Ureter (tissue), 1 donor: ENCODE results near the gene ZDHHC16. TPM values are rescaled to one million over a fixed set of nuclear protein-coding genes. Genes with fewer than 3 reads are reported as not detected.
A peak's percentile ranks its signal among the peaks of the same experiment; 100 is the strongest.
"Not testable (repeated sequence)": the region's sequence is repeated elsewhere in the genome, so short reads cannot be mapped to it uniquely, and the experiment has no call there.

Experiments used
- DNase-seq: peaks from one replicate; pipeline ENCODE4 v3.0.0-alpha.2; 2020; ENCODE audit warnings: low spot score
- total RNA-seq: library from RNA; stranded (reverse); gene quantifications from one replicate; pipeline ENCODE4 v1.2.4, GENCODE V29; 2023
- donor health status: DM: yes; HTN: yes; CAD: no.

Gene ZDHHC16
- total RNA-seq, 1 donor from 2014 or later: 34.0 TPM

DNA sequence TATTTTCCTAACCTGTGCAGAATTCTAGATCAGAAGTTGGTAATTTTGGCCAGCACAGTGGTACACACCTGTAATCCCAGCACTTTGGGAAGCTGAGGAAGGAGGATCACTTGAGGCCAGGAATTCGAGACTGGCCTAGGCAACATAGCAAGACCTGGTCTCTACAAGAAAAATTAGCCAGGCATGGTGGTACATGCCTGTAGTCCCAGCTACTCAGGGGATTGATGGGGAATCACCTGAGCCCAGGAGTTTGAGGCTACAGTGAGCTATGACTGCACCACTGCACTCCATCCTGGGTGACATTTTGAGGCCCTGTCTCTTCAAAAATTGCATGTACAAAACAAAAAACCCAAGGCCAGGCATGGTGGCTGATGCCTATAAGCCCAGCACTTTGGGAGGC lies 11.4 kb upstream of the ZDHHC16 start:
- DNase-seq: no peak

GRCh38 chr10:97435211-97435610 lies 10.8 kb upstream of the ZDHHC16 start:
- DNase-seq: no peak

- DNase-seq: no peak
Measured at GRCh38 chr10:97442277-97442676, 3.7 kb upstream of the ZDHHC16 start.

GRCh38 chr10:97444212-97444611 lies 1.8 kb upstream of the ZDHHC16 start:
- no peak for DNase-seq

GRCh38 chr10:97445357-97445721 lies 636 bp upstream of the ZDHHC16 start:
- DNase-seq: no peak

DNA sequence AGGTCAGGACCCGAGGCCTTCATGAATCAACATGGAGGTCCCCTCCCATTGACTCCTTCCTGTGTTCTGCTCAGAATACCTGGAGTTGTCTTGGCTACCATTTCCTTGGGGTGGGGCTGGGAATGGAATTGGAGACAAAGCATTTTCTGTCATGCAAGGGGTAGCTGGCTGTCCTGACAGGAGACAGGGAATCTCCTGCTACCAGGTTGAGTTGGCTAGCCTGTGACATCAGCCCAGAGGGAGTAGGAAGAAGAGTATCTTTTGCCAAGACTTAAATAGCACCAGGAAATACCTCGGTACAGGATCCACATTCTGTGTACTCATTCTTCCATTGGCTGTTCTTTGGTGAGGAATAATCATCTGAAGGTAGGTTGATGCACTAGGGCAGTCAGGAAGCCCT lies 4.9 kb downstream of the ZDHHC16 start:
- DNase-seq: no peak

- DNase-seq: no peak
Measured at GRCh38 chr10:97451605-97452004, 5.6 kb downstream of the ZDHHC16 start.

DNA sequence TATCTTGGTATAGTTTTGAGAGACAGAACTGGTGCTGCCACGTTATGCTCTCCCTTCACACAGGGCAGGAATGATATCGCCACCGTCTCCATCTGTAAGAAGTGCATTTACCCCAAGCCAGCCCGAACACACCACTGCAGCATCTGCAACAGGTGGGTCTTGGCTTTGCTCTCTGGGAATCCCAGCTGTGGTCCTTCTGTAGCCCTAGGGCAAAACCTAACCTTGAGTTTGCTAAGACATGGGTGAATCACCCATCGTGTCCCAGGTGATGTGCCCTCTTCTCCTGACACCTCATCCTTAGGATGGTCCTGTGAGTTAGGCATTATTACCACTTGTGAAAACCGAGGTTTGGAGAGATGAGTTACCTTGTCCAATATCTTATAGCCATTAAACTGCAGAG lies 6.4 kb downstream of the ZDHHC16 start:
- DNase-seq: no peak

DNA sequence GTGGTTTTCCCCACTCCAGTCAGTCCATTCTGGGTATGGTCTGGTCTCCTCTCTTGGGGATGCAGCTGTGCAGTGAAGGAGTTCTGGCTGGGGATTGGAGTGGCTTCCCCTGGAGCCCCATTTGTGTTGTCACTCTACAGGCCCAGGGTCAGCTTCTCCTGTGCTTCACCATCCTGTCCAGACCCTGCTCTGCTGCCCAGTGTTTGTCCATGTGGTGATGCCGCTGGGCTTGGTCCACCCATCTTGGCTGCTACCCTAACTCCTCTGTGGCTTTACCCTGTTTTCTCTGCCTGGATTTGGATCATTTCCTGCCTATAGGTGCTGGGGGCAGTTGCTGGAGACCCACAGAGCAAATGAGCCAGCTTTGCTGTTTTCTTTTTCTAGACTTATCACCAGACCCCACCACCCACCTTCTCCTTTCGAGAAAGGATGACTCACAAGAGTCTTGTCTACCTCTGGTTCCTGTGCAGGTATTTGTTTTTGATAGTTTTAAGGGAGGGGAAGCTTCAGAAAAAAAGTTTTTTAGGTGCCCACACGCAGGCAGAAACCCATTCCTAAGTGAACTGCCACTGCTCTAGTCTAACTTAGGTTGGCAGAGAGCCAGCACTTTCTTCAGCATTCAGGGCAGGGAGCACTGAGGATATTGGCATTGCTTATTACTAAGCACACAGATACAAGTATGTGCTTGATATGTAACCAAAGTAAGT lies 8.5 kb downstream of the ZDHHC16 start:
- DNase-seq: peak; percentile 77

DNA sequence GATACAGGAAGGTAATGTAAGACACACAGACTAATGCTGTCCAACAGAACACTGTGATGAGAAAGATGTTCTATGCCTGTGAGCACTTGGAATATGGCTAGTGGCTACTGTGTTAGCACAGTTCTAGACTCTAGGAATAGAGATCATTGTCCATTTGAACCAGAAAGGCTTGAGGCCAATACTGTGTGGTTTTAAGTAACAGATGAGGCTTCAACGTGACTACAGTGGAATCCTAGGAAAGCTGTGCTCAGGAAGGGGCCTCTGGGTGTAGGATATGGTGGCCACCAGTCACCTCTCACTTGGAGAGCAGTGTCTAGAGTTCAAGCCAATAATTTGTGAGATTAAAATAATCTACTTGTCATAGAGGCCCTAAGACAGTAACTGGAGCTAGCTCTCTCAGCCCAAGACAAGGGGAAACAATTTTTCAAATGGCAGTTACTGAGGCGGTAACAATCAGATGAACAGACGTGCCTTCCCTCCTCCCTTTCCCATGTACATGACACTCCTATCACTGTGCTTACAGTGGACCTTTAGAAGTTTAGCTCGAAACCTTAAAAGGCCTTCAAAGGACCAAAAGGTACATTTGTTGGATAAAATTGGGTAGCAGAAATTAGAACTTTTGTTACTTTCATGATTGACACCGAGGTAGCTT lies 10.2 kb downstream of the ZDHHC16 start:
- no peak for DNase-seq

- DNase-seq: no peak
Measured at GRCh38 chr10:97456686-97457065, 10.7 kb downstream of the ZDHHC16 start.

DNA sequence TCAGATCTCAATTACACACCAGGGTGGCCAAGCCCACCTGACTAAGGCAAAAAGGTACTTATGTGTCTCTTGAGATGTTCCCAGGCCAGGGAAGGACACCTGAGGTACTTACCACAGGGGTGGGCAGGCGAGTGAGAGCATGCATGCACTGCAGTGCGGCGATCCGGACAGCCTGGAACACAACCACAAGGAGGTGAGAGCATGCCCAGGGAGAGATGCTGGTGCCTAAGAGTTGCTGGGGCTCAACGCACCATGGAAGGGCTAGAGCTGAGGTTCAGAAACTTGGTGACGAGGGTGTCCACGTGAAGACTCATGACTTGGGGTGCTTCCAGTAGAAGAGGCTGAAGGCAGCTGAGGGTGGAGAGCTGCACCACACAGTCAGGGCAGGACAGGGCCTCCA lies 13.1 kb downstream of the ZDHHC16 start:
- no peak for DNase-seq

- DNase-seq: no peak
Measured at GRCh38 chr10:97459933-97460332, 14.0 kb downstream of the ZDHHC16 start.

GRCh38 chr10:97462309-97462708 lies 16.3 kb downstream of the ZDHHC16 start:
- no peak for DNase-seq

- no peak for DNase-seq
Measured at GRCh38 chr10:97463363-97464132, 17.6 kb downstream of the ZDHHC16 start.

- DNase-seq: no peak
Measured at GRCh38 chr10:97464226-97464625, 18.3 kb downstream of the ZDHHC16 start.

- DNase-seq: no peak
Measured at GRCh38 chr10:97465982-97466381, 20.0 kb downstream of the ZDHHC16 start.

- no peak for DNase-seq
Measured at GRCh38 chr10:97466755-97467154, 20.8 kb downstream of the ZDHHC16 start.

GRCh38 chr10:97468162-97468561 lies 22.2 kb downstream of the ZDHHC16 start:
- no peak for DNase-seq

DNA sequence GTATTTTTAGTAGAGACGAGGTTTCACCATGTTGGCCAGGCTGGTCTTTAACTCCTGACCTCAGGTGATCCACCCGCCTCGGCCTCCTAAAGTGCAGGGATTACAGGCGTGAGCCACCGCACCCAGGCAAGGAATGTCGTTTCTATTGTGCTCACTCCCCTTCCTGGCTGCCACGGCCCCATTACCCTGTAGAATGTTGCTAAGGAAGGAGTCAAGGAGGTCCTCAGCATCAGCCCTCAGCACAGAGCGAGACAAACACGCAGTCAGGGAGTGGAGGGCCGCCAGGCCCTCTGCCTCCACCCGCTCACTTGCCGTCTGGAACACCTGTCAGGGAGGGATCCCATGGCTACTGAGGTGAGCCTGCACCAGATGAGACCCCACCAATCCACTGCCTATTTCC lies 22.8 kb downstream of the ZDHHC16 start:
- not testable (repeated sequence) for DNase-seq

DNA sequence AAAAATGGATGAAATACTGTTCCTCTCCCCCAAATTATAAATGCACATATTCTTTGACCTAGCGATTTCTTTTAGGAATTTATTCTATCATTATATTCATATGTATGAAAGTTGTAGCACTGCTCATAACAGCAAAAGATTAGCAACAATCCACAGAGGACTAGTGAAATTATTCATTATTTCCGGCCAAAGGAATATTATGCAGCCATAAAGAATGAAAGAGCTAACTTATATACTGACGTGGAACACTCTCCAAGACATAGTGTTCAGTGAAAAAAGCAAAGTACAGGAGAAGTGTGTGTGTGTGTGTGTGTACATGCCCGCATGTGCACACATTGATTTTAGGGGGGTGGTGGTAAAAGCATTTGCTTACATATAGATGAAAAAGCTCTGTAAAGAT lies 28.9 kb downstream of the ZDHHC16 start:
- DNase-seq: no peak

DNA sequence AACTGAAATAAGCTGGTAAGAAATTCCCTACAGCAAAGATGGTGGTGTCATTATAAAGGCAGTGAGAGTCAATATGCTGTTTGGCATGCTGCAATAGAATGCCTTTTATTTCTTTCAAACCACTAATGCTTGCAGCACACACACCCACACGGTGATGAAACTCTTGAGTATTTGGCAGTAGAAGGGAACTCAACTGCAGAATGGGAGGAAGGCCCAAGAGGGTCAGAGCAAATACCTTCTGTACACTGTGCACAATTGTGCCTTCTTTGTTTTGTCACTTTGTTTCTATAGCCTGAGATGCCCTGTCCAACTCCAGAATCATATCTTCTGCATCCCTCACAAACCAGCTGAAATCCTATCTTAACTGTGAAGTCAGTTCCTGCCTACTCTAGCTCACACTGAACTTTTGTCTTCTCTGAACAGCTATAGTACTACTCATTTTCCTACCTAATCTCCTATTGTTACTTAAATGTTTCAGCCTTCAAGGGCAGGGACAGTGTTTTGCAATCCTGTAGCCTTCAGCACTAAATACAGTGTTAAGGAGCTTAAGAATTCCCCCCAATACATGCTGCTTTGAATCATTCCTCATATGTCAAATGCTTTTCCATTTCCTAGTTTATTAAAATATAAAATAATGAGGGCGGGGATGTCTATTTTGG lies 30.1 kb downstream of the ZDHHC16 start:
- DNase-seq: peak; percentile 8
